GM18498 (cell line): ENCODE data around the gene IL17D.
"Not testable (repeated sequence)": the region's sequence is repeated elsewhere in the genome, so short reads cannot be mapped to it uniquely, and the experiment has no call there.

Experiments
- ATAC-seq: cut with Tn5 transposase; IDR thresholded peaks from one replicate; pipeline ENCODE4 v1.9.1; 2021; ENCODE audit warnings: mild to moderate bottlenecking, moderate library complexity; ENCODE audit not compliant: unreplicated experiment

The IL17D gene

GRCh38 chr13:20702915-20703779 is at the start of gene IL17D:
IL17D (plus strand) TSS chr13:20703699; CDS start chr13:20704002, 303 bp downstream.
- ATAC-seq = peak; percentile 38

- ATAC-seq = no peak
Observed at GRCh38 chr13:20654156-20654555, 49.3 kb upstream of the IL17D start.

GRCh38 chr13:20658451-20659040 is 45.0 kb upstream of the IL17D start:
- no peak for ATAC-seq

- no peak for ATAC-seq
Observed at GRCh38 chr13:20664351-20664750, 39.1 kb upstream of the IL17D start.

- no peak for ATAC-seq
Observed at GRCh38 chr13:20666948-20667347, 36.6 kb upstream of the IL17D start.

- ATAC-seq = no peak
Observed at GRCh38 chr13:20667857-20668437, 35.6 kb upstream of the IL17D start.

- ATAC-seq = no peak
Observed at GRCh38 chr13:20669162-20669561, 34.3 kb upstream of the IL17D start.

- no peak for ATAC-seq
Observed at GRCh38 chr13:20671789-20672188, 31.7 kb upstream of the IL17D start.

- no peak for ATAC-seq
Observed at GRCh38 chr13:20672772-20673171, 30.7 kb upstream of the IL17D start.

GRCh38 chr13:20673715-20674114 is 29.8 kb upstream of the IL17D start:
- ATAC-seq = no peak

- ATAC-seq = no peak
Observed at GRCh38 chr13:20676213-20676612, 27.3 kb upstream of the IL17D start.

- not testable (repeated sequence) for ATAC-seq
Observed at GRCh38 chr13:20678606-20679005, 24.9 kb upstream of the IL17D start.

GRCh38 chr13:20679879-20680278 is 23.6 kb upstream of the IL17D start:
- ATAC-seq = no peak

GRCh38 chr13:20680416-20681080 is 23.0 kb upstream of the IL17D start:
- no peak for ATAC-seq

GRCh38 chr13:20681481-20681880 is 22.0 kb upstream of the IL17D start:
- not testable (repeated sequence) for ATAC-seq

- no peak for ATAC-seq
Observed at GRCh38 chr13:20682061-20682460, 21.4 kb upstream of the IL17D start.

- ATAC-seq = no peak
Observed at GRCh38 chr13:20684041-20684440, 19.5 kb upstream of the IL17D start.

- ATAC-seq = no peak
Observed at GRCh38 chr13:20684546-20684945, 19.0 kb upstream of the IL17D start.

GRCh38 chr13:20685092-20685491 is 18.4 kb upstream of the IL17D start:
- no peak for ATAC-seq

GRCh38 chr13:20686167-20686566 is 17.3 kb upstream of the IL17D start:
- ATAC-seq = no peak

GRCh38 chr13:20686863-20687579 is 16.5 kb upstream of the IL17D start:
- no peak for ATAC-seq
